HG03575 (cell line): Measurements from ENCODE around the gene CLCF1.
"Not testable (repeated sequence)": the region's sequence is repeated elsewhere in the genome, so short reads cannot be mapped to it uniquely, and the experiment has no call there.

Experiments used
- ATAC-seq: cut with Tn5 transposase; IDR thresholded peaks from one replicate; pipeline ENCODE4 v1.9.1; 2021; ENCODE audit not compliant: unreplicated experiment, insufficient number of reproducible peaks, low FRiP score; ENCODE audit errors: extremely low read depth

CLCF1 gene

DNA sequence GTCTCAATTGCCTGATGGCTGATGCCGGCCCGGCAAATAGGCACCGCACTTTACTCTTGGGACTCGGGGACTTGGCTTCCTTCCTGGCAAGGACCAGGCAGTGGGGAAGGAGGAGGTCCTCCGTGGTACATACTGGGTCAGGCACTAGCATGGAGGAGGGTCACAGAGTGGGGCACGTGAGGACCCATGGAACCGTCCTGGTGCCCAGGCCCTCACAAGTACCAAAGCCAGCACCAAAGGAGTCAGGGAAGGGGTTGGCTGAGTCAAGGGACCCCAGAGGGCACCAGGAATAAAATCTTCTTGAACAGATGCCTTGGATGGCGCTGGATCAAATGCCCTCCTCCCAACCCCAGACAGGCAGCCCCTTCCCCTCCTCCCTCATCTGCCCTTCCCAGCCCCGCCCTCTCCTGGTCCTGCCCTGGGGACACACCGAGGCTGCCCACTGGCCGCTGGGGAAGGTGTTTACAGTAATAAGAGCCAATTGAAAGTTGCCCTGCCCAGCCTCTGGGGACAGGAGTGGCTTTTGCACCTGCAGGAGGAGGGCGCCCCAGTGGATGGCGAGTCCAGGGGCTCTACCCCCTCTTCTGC lies 36.5 kb upstream of the CLCF1 start:
- no peak for ATAC-seq

DNA sequence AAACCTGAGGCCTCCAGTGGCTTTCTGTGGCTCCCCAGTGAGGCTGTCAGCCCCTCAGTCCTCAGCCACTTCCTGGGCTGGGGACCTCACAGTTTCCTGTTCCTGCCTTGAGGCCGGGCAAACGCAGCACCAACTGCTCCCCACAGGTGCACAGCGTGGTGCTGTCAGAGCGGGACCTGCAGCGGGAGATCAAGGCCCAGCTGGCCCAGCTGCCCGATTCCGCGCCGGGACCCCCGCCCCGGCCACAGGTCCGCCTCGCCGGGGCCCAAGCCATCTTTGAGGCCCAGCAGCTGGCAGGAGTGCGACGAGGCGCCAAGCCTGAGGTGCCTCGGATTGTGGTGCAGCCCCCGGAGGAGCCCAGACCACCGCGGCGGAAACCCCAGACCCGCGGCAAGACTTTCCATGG lies 35.9 kb upstream of the CLCF1 start:
- ATAC-seq = no peak

DNA sequence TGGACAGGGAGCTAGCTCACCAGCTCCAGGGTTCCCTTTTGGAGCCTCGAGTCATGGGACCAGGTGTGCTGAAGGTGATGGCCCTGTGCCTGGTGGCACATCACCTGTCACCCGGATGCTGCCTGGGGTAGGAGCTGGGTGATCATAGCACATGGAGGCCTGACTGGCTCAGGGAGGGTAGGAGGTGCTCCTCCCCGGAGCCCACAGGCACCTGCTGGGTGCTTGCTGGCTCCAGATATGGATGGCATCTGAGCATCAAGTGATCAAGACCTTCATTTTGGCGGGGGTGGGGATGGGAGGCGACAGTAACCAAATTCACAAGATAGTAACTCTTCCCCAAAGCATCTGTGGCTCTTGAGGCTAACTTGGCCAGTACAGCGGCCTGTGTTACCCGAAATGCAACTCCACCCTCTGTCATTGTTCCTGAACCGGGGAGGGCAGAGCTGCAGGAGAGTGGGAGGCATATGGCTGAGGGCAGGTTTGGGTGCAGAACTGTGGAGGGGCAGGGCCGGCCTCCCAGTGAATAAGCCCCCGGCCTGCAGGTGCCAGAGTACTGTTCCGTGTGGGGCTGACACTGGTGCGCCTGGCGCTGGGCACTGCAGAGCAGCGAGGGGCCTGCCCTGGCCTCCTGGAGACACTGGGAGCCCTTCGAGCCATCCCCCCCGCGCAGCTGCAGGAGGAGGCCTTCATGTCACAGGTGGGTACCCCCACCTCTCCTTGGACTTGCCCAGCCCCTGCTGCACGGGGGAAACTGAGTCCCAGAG lies 35.2 kb upstream of the CLCF1 start:
- no peak for ATAC-seq

DNA sequence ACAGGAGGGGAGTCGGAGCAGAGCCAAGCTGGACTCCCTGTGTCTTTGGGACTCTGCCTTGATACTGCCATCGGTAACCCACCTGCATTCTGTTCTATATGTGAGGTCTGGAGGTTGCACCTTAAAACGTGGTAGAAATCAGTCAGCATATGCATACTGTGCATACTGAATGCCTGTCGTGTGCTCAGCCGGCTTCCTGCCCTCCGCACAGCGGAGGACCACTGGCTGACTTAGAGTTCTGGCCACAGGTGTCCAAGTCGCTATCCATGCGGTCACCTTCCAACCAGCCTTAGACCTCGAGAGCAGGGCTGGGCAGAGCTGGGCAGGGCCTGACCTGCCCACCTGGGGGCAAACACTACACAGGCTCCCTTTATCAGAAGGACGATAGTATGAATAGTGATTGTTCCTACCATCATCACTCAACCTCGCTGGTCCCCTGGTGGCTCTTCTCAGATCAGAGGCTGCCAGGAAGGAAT lies 34.3 kb upstream of the CLCF1 start:
- ATAC-seq = no peak

DNA sequence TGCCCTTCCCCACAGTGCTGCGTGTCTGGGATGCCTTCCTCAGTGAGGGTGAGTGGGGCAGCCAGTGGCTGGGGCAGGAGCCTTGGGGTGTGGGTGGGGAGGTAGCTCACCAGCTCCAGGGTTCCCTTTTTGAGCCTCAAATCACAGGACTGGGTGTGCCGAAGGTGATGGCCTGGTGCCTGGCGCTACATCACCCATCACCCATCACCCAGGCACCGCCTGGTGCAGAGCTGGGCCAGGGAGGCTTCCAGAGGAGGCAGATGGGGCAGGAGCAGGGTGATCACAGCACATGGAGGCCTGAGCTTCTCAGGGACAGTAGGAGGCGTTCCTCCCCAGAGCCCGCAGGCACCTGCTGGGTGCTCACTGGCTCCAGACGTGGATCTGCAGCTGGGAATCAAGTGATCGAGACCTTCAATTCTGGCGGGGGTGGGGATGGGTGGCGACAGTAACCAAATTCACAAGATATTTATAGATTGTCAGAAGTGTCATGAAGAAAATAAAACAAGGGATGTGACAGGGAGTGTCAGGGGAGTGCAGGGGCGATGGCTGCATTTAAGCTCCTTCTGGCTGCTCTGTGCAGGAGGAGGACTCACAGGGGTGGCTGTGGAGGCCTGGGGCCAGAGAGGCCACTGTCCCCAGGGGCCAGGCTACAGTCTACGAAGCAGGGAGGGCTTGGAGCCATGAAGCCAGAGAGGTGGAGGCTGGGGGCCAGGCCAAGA lies 33.7 kb upstream of the CLCF1 start:
- ATAC-seq = no peak

DNA sequence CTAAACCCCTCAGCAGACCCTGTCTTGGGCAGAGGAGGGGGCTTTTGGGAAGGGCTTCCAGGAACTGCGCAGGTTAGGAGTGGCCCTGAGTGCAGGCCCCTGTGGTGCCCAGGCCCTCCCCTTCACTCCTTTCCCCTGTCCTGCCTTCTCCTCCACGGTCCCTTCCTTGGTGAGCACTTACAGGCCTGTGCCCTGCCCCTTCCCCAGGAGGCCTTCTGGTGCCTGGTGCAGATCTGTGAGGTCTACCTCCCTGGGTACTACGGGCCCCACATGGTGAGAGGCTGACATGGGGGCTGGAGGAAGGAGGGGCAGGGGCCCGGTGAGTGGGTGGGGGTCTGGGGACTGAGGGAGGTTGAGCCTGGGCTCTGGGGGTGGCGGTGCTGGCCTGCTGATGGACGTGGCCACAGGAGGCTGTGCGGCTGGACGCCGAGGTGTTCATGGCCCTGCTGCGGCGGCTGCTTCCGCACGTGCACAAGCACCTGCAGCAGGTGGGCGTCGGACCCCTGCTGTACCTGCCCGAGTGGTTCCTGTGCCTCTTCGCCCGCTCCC lies 33.1 kb upstream of the CLCF1 start:
- no peak for ATAC-seq

DNA sequence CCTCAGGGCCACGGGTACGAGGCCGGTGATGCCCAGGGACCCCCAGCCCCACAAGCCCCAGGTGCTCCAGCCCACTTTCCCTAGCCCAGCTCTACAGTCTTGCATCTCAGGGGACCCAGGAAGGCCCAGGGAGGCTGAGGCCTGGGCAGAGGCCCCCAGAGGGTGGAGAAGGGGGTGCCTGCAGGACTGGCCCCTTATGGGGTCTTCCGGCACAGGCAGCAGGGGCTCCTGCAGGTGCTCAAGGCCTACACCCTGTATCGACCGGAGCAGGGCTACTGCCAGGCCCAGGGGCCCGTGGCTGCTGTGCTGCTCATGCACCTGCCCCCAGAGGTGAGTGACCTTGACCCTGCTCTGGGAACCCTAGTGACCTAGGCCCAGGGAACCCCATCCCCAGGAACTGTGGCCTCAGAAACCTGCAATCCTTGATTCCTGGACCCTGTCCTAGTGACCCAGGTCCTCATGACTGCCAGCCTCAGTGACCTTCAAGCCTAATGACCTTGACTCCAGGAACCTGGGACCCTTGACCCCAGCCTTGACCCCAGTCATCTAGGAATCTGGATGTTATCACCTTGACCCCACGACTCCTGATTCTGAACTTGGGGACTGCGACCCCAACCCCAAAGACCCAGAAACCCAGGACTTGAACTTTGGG lies 32.4 kb upstream of the CLCF1 start:
- no peak for ATAC-seq

DNA sequence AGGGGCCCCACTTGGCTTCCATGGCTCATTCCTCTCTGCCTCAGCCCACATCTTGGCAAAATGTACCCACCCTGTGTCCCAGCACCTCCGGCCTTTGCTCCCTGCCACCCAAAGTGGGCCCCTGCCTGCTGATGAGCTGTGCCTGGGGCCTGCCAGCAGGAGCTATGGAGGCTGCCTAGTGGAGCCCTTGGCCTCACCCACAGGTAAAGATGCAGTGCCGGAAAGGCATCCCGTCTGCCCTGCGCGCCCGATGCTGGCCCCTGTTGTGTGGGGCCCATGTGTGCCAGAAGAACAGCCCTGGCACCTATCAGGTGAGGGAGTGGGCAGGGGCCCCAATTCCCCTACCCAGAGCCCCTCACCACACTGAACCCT lies 31.8 kb upstream of the CLCF1 start:
- no peak for ATAC-seq

DNA sequence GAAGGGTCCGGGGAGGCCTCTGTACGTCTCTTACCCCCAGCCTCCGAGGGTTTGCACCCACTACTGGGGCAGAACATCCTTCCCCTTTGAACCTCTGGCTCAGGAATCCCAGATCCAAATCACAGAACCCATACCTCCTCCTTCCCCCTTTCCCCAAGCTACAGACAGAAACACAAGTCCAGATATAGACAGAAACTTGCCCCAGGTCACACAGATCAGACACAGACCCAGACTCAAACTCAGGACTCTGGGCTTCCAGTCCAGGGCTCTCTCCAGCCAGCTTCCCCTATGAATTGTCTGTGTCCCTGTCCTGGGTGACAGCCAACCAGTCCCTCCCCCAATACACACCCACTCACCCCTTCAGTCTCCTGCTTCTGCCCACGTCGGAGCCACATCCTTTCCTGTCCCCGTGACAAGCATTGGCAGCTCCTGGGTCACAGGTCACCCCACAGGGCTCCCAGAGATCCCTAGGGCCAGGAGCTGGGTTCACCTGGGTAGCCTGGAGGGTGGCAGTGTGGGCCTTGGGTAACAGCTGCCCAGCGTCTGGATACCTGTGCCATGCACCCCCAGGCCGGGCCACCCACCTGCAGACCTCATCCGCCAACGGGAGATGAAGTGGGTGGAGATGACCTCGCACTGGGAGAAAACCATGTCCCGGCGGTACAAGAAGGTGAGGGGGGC lies 31.3 kb upstream of the CLCF1 start:
- no peak for ATAC-seq

DNA sequence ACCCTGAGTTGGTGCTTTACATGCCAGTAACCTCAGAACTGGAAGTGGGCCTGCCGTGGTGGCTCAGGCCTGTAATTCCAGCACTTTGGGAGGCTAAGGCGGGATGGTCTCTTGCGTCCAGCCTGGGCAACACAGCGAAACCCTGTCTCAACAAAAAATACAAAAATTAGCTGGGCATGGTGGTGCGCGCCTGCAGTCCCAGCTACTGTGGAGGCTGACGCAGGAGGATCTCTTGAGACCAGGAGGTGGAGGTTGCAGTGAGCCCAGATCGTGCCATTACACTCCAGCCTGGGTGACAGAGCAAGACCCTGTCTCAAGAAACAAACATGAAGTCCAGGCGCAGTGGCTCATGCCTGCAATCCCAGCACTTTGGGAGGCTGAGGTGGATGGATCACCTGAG lies 29.7 kb upstream of the CLCF1 start:
- ATAC-seq = not testable (repeated sequence)

DNA sequence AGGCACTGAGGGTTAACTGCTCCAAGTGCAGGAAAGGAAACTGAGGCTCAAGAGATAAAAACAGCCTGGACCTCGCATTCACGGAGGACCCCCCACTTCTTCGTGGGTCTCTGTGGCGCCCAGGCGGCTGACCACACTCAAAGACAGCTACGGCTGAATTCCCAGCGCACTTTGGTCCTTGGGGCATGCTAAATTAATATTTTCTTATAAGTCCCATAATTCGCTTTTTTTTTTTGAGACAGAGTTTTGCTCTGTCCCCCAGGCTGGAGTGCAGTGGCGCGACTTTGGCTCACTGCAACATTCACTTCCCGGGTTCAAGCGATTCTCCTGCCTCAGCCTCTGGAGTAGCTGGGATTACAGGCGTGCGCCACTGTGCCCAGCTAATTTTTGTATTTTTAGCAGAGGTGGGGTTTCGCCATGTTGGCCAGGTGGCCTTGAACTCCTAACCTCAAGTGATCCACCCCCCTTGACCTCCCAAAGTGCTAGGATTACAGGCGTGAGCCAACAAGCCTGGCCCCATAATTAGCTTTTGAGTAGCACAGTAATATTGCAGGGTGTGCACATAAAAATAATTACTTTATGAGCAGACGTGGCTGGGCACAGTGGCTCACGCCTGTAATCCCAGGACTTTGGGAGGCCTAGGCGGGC lies 28.9 kb upstream of the CLCF1 start:
- ATAC-seq = not testable (repeated sequence)

DNA sequence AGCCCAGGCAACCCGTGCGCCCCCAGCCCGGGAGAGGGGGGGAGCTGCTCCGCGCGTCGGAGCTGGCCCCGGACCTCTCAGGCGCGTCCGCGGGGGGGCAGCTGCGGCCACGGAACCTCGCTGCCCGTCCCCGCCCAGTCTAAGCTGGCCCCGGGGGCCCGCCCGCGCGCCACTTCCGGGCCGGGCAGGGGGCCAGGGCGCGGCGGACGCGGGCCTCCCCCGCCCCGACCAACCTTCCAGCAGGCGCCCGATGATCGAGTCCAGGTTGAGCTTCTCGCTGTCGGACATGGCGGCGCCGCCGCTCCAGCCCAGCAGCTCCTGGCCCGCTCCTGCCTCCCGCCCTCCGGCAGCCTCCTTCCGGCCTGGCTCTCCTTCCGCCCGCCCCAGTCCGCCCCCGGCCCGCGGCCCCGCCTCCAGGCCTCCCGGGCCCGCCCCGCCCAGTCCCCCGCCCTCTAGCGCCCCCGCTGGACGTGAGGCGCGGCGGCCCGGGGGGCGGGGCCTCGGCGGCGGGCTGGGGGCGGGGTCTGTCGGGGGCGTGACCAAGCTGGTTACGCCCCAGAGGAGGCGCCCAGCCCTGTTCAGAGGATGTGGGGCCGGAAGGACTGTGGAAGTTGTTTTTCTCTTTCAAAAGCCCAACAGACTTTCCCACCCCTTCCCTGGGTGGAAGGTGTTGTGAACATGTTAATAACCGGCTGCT lies 28.2 kb upstream of the CLCF1 start, which contains the start of gene PPP1CA:
Gene PPP1CA, minus strand, starts transcription at position 364 of the 697 bp plus-strand sequence. Its CDS starts 76 bp downstream, at position 288.
- ATAC-seq = no peak

DNA sequence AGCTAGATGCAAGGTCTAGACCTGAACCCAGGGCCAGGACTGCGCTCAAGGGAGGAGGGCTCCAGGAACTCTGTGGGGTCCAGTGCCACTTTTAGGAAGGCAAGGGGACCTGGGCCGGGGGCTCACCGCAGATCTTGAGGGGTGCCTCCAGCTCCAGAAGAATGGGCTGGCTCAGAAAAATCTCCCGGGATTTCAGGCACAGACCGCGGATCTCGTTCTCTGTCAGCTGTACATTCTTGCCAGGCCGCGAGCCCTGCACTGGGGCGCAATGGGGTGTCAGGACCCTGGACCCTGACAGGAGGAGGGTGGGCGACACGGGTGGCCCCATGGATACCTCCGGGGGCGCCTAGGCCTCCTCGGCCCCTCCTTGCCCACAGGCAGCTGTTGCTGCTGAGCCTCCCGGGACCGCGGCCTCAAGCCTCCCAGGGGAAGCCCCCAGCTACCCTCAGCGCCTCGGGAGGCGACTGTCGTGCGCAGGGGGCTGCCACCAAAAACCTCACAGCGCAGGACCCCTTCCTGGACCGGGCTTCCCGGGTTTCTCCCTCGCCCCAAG lies 27.6 kb upstream of the CLCF1 start:
- ATAC-seq = no peak

DNA sequence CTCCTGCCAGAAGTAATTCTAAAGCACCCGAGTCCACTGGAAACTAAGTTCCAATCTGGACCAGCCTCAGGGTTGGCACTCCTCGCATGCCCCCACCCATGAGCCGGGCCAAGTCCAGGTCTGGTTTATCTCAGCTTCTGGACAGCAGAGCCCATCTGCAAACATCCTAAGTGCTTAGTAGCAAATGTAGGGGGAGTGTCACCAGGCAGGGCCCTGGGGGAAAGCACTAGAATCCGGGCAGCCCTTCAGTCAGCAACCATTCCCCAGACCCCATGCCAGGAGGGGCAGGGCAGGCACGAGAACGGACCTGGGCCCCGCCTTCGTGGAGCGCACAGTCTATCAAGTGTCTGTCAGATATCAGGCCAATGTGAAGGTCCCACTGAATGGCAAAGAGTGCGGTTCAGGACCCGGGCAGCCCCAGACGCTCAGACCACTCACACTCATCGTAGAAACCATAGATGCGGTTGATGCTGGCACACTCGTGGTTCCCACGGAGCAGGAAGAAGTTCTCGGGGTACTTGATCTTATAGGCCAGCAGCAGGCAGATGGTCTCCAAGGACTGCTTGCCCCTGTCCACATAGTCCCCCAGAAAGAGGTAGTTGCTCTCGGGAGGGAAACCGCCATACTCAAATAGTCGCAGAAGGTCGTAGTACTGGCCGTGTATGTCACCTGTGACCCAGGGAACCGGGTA lies 27.0 kb upstream of the CLCF1 start:
- ATAC-seq = no peak

DNA sequence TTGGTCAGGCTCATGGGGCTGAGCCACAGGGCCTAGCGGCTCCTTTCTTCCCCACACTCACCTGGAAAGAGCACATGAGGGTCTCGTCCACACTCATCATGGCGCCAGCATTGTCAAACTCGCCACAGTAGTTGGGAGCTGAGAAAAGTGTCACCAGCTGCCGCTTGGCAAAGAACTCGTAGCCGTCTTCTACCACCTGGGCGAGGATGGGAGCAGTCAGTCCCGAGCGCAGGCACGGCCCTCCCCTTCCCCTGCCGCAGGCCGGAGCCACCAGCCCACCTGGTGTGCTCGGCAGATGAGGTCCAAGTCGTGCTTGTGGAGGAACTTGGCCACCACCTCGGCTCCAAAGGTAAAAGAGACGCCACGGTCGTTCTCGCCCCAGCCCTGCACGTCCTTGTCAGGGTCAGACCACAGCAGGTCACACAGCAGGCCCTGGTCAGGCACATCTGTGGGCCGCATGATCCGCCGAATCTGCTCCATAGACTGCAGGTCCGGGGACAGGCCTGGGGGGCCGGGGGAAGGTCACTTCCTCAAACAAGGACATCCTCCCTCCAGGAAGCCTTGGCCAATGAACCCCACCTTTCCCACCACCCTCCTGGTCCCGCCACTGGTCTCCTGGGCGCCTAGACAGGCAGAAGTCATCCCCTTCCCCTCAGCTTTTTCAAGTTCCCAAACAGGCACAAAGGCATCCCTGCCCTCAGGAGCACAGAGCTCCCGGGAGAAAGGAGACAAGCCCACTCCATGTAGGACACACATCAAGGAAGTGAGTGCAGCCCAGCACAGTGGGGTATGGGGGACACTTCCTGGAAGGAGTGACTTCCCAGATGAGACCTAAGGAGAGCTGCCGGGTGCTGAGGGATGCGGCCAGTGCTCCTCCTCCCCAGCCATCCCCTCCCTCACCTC lies 25.5 kb upstream of the CLCF1 start:
- no peak for ATAC-seq
